GM12878 (cell line): ENCODE results near the gene PIK3R2. TPM values are rescaled to one million over a fixed set of nuclear protein-coding genes. Genes with fewer than 3 reads are reported as not detected.

Experiments
- ATAC-seq: fragments of 200-7000 bp; cut with Tn5 transposase; 3 replicates; pipeline ENCODE4 v1.9.1; 2020; ENCODE audit warnings: mild to moderate bottlenecking, moderate library complexity
- BruUV-seq: library from RNA; stranded (reverse); fragments of 400-500 nt; replicated peaks from 2 replicates; lab custom pipeline; 2021; lab: Mats Ljungman, UMichigan
- CTCF ChIA-PET: fragments of 300-600 bp; sonication (Branson Sonifier 250); formaldehyde crosslinking; extraction: SDS; loops from one replicate; lab custom pipeline; 2021; ENCODE audit warnings: inconsistent platforms; lab: Yijun Ruan, JAX
- POLR2A ChIA-PET: fragments of 350-600 bp; formaldehyde crosslinking; extraction: SDS; loops from one replicate; lab custom pipeline; 2021; ENCODE audit warnings: inconsistent platforms; lab: Charles Lee
- RAD21 ChIA-PET: fragments of 300-600 bp; sonication (Branson Sonifier 250); formaldehyde crosslinking; loops from one replicate; lab custom pipeline; 2023; ENCODE audit warnings: antibody characterized with exemption; ENCODE audit not compliant: unreplicated experiment; lab: Charles Lee
- SMC1A ChIA-PET: fragments of 300-600 bp; sonication (Branson Sonifier 250); formaldehyde crosslinking; loops from one replicate; lab custom pipeline; 2023; ENCODE audit not compliant: unreplicated experiment, uncharacterized antibody; lab: Charles Lee
- DNase-seq: peaks from one replicate; pipeline ENCODE4 v3.0.0-alpha.2; 2011; ENCODE audit warnings: low read depth, low spot score
- FAIRE-seq: peaks from 3 replicates; lab custom pipeline; 2011; peaks lifted over from hg19 to GRCh38; lab: Jason Lieb, UNC
- H2AFZ ChIP-seq: 2 replicates; pipeline ENCODE4 v1.6.0; 2011; ENCODE audit warnings: low read depth, low read length, control low read depth; ENCODE audit not compliant: control insufficient read depth
- H3K27ac ChIP-seq: 2 replicates; pipeline ENCODE4 v1.5.1; 2011; ENCODE audit warnings: control low read depth; ENCODE audit not compliant: control insufficient read depth, insufficient read depth
- H3K27me3 ChIP-seq, 2 experiments: replicated peaks in 1 of 2; 2 replicates each; pipeline versions ENCODE4 v1.6.0 to v1.6.1; 2011; ENCODE audit warnings: low read length in 1 of 2; ENCODE audit not compliant: control insufficient read depth in 2 of 2, insufficient read depth in 2 of 2
- H3K36me3 ChIP-seq, 2 experiments: 2 replicates each; pipeline ENCODE4 v1.5.1; 2011; ENCODE audit warnings: low read length in 1 of 2; ENCODE audit not compliant: control insufficient read depth in 2 of 2, insufficient read depth in 2 of 2
- H3K4me1 ChIP-seq: 2 replicates; pipeline ENCODE4 v1.6.1; 2011; ENCODE audit warnings: mild to moderate bottlenecking, low read length, moderate library complexity, mixed read lengths; ENCODE audit not compliant: control insufficient read depth, insufficient read depth
- H3K4me2 ChIP-seq: 2 replicates; pipeline ENCODE4 v1.6.0; 2011; ENCODE audit warnings: control low read depth; ENCODE audit not compliant: control insufficient read depth, insufficient read depth
- H3K4me3 ChIP-seq: fragments of 200-600 bp; sonication (generic); 2 replicates; pipeline ENCODE4 v1.5.1; 2016
- H3K79me2 ChIP-seq: 2 replicates; pipeline ENCODE4 v1.6.0; 2011; ENCODE audit warnings: low read length; ENCODE audit not compliant: control insufficient read depth, insufficient read depth
- H3K9ac ChIP-seq: 2 replicates; pipeline ENCODE4 v1.8.0; 2011; ENCODE audit warnings: low read length, control low read depth, mixed read lengths; ENCODE audit not compliant: control insufficient read depth, insufficient read depth
- H3K9me3 ChIP-seq: replicated peaks from 3 replicates; pipeline ENCODE4 v1.5.1; 2011; ENCODE audit warnings: mild to moderate bottlenecking, low read length; ENCODE audit not compliant: control insufficient read depth, insufficient read depth
- H4K20me1 ChIP-seq: 2 replicates; pipeline ENCODE4 v1.6.0; 2011; ENCODE audit not compliant: control insufficient read depth, insufficient read depth
- ATF7 ChIP-seq: fragments of 450-650 bp; IDR thresholded peaks from 2 replicates; pipeline ENCODE4 v1.6.1; 2016; ENCODE audit warnings: low read depth, mild to moderate bottlenecking
- CHD2 ChIP-seq: IDR thresholded peaks from 2 replicates; pipeline ENCODE4 v1.6.1; 2011; ENCODE audit warnings: low read depth, low read length, improper control_type of control experiment, borderline replicate concordance
- CREB1 ChIP-seq: IDR thresholded peaks from 2 replicates; pipeline ENCODE4 v1.6.1; 2012; ENCODE audit warnings: low read depth, mild to moderate bottlenecking, inconsistent platforms
- E2F4 ChIP-seq: IDR thresholded peaks from 2 replicates; pipeline ENCODE4 v1.6.1; 2012; ENCODE audit warnings: low read depth, low read length, improper control_type of control experiment
- EP300 ChIP-seq, 2 experiments: fragments of 150-350 bp in 1 of 2; IDR thresholded peaks; 2 replicates each; pipeline ENCODE4 v1.6.1; 2011 to 2012; ENCODE audit warnings: low read depth in 2 of 2, low read length in 2 of 2, borderline replicate concordance in 1 of 2, improper control_type of control experiment in 1 of 2, inconsistent platforms in 1 of 2; ENCODE audit not compliant: control insufficient read depth in 1 of 2
- HDAC2 ChIP-seq: fragments of 200-600 bp; sonication (generic); IDR thresholded peaks from 2 replicates; pipeline ENCODE4 v1.6.1; 2017
- IRF3 ChIP-seq: fragments of 450-650 bp; IDR thresholded peaks from 2 replicates; pipeline ENCODE4 v1.6.1; 2014; ENCODE audit warnings: mild to moderate bottlenecking
- MEF2B ChIP-seq: fragments of 450-650 bp; IDR thresholded peaks from 2 replicates; pipeline ENCODE4 v1.6.1; 2018; ENCODE audit warnings: mild to moderate bottlenecking, moderate library complexity; ENCODE audit not compliant: partially characterized antibody, poor library complexity, severe bottlenecking
- NBN ChIP-seq: fragments of 450-650 bp; IDR thresholded peaks from 2 replicates; pipeline ENCODE4 v1.6.1; 2016
- NR2C1 ChIP-seq: fragments of 450-650 bp; IDR thresholded peaks from 2 replicates; pipeline ENCODE4 v1.6.1; 2017; ENCODE audit warnings: antibody characterized with exemption, mild to moderate bottlenecking, moderate library complexity
- NR2F1 ChIP-seq: fragments of 450-650 bp; conservative IDR thresholded peaks from 2 replicates; pipeline ENCODE4 v1.6.1; 2017; ENCODE audit warnings: mild to moderate bottlenecking
- PAX5 ChIP-seq: IDR thresholded peaks from 2 replicates; pipeline ENCODE4 v1.6.1; 2011; ENCODE audit warnings: low read depth, low read length, borderline replicate concordance
- RUNX3 ChIP-seq: IDR thresholded peaks from 2 replicates; pipeline ENCODE4 v1.6.1; 2012; ENCODE audit warnings: low read length, inconsistent platforms
- SKIL ChIP-seq: fragments of 450-650 bp; IDR thresholded peaks from 2 replicates; pipeline ENCODE4 v1.6.1; 2017; ENCODE audit warnings: mild to moderate bottlenecking, low read depth, inconsistent platforms; ENCODE audit not compliant: poor library complexity, severe bottlenecking
- SMAD5 ChIP-seq: IDR thresholded peaks from 2 replicates; pipeline ENCODE4 v1.6.1; 2016; ENCODE audit warnings: antibody characterized with exemption, low read depth
- SMC3 ChIP-seq: IDR thresholded peaks from 2 replicates; pipeline ENCODE4 v1.6.1; 2011; ENCODE audit warnings: low read length, improper control_type of control experiment, borderline replicate concordance
- STAT3 ChIP-seq: IDR thresholded peaks from 2 replicates; pipeline ENCODE4 v1.6.1; 2011; ENCODE audit warnings: low read depth, low read length, improper control_type of control experiment
- TBL1XR1 ChIP-seq: IDR thresholded peaks from 2 replicates; pipeline ENCODE4 v1.6.1; 2012; ENCODE audit warnings: low read depth, low read length, improper control_type of control experiment
- YY1 ChIP-seq: IDR thresholded peaks from 2 replicates; pipeline ENCODE4 v1.6.1; 2011; ENCODE audit warnings: low read depth, mild to moderate bottlenecking, low read length
- ZNF207 ChIP-seq: fragments of 450-650 bp; IDR thresholded peaks from 2 replicates; pipeline ENCODE4 v1.6.1; 2014; ENCODE audit warnings: antibody characterized with exemption, mild to moderate bottlenecking, borderline replicate concordance
- WGBS: methylation state at CpG from one replicate; pipeline ENCODE4 v1.1.6; 2016; ENCODE audit warnings: low lambda C conversion rate; ENCODE audit not compliant: insufficient replicate concordance, insufficient coverage; ENCODE audit errors: missing lambda C conversion rate; 5-methylcytosine and 5-hydroxymethylcytosine counted together
- in situ Hi-C: fragments of 300-500 bp; cut with MboI; formaldehyde crosslinking; loops from 9 replicates; pipeline ENCODE4 v1.14.3; 2018; ENCODE audit warnings: mixed read lengths
- intact Hi-C: fragments of 100-400 bp; cut with micrococcal nuclease; formaldehyde crosslinking; loops from one replicate; pipeline ENCODE4 v1.14.2; 2022; ENCODE audit not compliant: unreplicated experiment
- polyA plus RNA-seq, 11 experiments: library from polyadenylated mRNA; depleted of rRNA in 4 of 11; unstranded in 6 of 11; stranded (reverse) in 5 of 11; fragments of >200 nt; fragmentation: Nextera tagmentation in 4 of 11; fragmentation: Illumina TruSeq in 1 of 11; extraction: Ambion mirVana in 4 of 11; extraction: Trizol in 1 of 11; gene quantifications; 1 replicate in 1 of 11; 2 replicates in 10 of 11; pipeline versions ENCODE4 v1.2.1 to v1.2.3, GENCODE V29; 2011 to 2016; ENCODE audit warnings: inconsistent platforms in 2 of 11, missing spikeins in 2 of 11, low read depth in 1 of 11
- total RNA-seq, 4 experiments: library from RNA; depleted of rRNA in 3 of 4; stranded (reverse); fragments of >200 nt in 3 of 4; fragmentation: Illumina TruSeq in 1 of 4; extraction: Trizol in 1 of 4; gene quantifications; 2 replicates each; pipeline versions ENCODE4 v1.2.1 to v1.2.3, GENCODE V29; 2013 to 2021

Gene PIK3R2
- total and polyA plus RNA-seq, 10 of the 15 experiments (the other 5 are each of a cell fraction or from before 2014, with no cell fraction given) = 0.26 to 22.6 (median 2.5) TPM

GRCh38 chr19:18173054-18173571 lies 20.1 kb downstream of the PIK3R2 start:
- ChIA-PET CTCF (interaction anchor here (0.7 to 1.0 kb wide), 2 partner anchors 8 to 19 kb away, joined by 3 to 5 read pairs; no protein-coding TSS in a partner anchor), SMC1A (interaction anchor here (0.8 kb wide), 1 partner anchor 21 kb away, joined by 3 read pairs; the partner anchor contains the start of gene PIK3R2), RAD21 (interaction anchor here (0.7 to 3.2 kb wide), 6 partner anchors 7 to 159 kb away, joined by 3 to 29 read pairs (median 6); partner anchors contain the start of gene MPV17L2), POLR2A (interaction anchor here (0.6 to 3.0 kb wide), 5 partner anchors 18 to 132 kb away, joined by 3 to 24 read pairs (median 4); partner anchors contain the start of gene MPV17L2)
- H3K27ac ChIP-seq = peak overlapping the region; percentile 79
- DNase-seq (no peak), ATAC-seq (peak; percentile 5), FAIRE-seq (no peak)
- intact Hi-C loops = loop anchor here (1.0 to 5.0 kb wide), 4 partner anchors 19 to 226 kb away; partner anchors contain the start of genes MAST3 and PIK3R2
- WGBS = 0% methylated on average over 16 of the region's 18 CpGs
- no TSS peak for BruUV-seq
- H4K20me1 ChIP-seq = no peaks in the 10 kb centered on the region
- H3K9me3 ChIP-seq = no peaks in the 10 kb centered on the region; the same call in 2 of the 3 replicates
- H3K4me1 ChIP-seq = peaks cover 61% of the 10 kb centered on the region
- H3K79me2 ChIP-seq = peaks cover 30% of the 10 kb centered on the region
- in situ Hi-C loops = no loop called here
- H2AFZ ChIP-seq = peak overlapping the region; percentile 53
- H3K4me3 ChIP-seq = peak overlapping the region; percentile 94; the same call in 1 of the 2 replicates
- no peaks in the 10 kb centered on the region for H3K27me3 ChIP-seq
- peak overlapping the region; percentile 83 for H3K9ac ChIP-seq
- H3K4me2 ChIP-seq = peak overlapping the region; percentile 100
- peaks cover 16 to 17% of the 10 kb centered on the region in 2 experiments; a peak in 3 of 4 replicates for H3K36me3 ChIP-seq
- peak in 1 of 2 experiments; percentile 26; a peak in 1 of 4 replicates for TF ChIP-seq EP300 (IDR thresholded peaks at IDR 0.05; ENCODE audit: borderline replicate concordance in 1 of 2, control insufficient read depth in 1 of 2, low read depth in 2 of 2, low read length in 2 of 2)
- no peak for TF ChIP-seq SMAD5
- TF ChIP-seq IRF3 = no peak
- TF ChIP-seq E2F4 = no peak
- peak; percentile 26 for TF ChIP-seq CREB1
- TF ChIP-seq SMC3 = peak; percentile 5; the same call in 1 of the 2 replicates
- TF ChIP-seq NBN = peak; percentile 85; the same call in 1 of the 2 replicates
- no peak for TF ChIP-seq STAT3
- TF ChIP-seq NR2F1 = peak; percentile 87
- peak; percentile 78 for TF ChIP-seq RUNX3
- TF ChIP-seq MEF2B = peak; percentile 97
- TF ChIP-seq SKIL = peak; percentile 47
- TF ChIP-seq ZNF207 = no peak
- peak; percentile 68; the same call in 1 of the 2 replicates for TF ChIP-seq CHD2
- no peak for TF ChIP-seq HDAC2
- peak; percentile 75; the same call in 1 of the 2 replicates for TF ChIP-seq ATF7
- TF ChIP-seq PAX5 = peak; percentile 70; the same call in 1 of the 2 replicates
- TF ChIP-seq TBL1XR1 = peak; percentile 48; the same call in 1 of the 2 replicates
- TF ChIP-seq YY1 = 0 out of 2 replicates have a peak, but pooled peaks have one; percentile 4
- peak; percentile 47; the same call in 1 of the 2 replicates for TF ChIP-seq NR2C1
